HepG2 (cell line): ENCODE measurements around the gene CABLES2. TPM values are rescaled to one million over a fixed set of nuclear protein-coding genes. Genes with fewer than 3 reads are reported as not detected.
A peak's percentile ranks its signal among the peaks of the same experiment; 100 is the strongest.

Experiments used
- ARID4A ChIP-seq: sonication (generic); formaldehyde crosslinking; IDR thresholded peaks from 2 replicates; pipeline ENCODE4 v1.5.0; 2020; ENCODE audit warnings: mild to moderate bottlenecking, missing genetic modification reagents, borderline replicate concordance
- FOXK1 ChIP-seq: sonication (generic); formaldehyde crosslinking; IDR thresholded peaks from 2 replicates; pipeline ENCODE4 v1.4.0; 2020; ENCODE audit warnings: low read depth, missing genetic modification reagents, borderline replicate concordance
- HDAC1 ChIP-seq: sonication (generic); formaldehyde crosslinking; IDR thresholded peaks from 2 replicates; pipeline ENCODE4 v1.5.1; 2020; ENCODE audit warnings: mild to moderate bottlenecking, missing genetic modification reagents
- KMT2A ChIP-seq: sonication (generic); formaldehyde crosslinking; IDR thresholded peaks from 2 replicates; pipeline ENCODE4 v1.4.0; 2020; ENCODE audit warnings: missing genetic modification reagents
- SAFB2 ChIP-seq: sonication (generic); formaldehyde crosslinking; IDR thresholded peaks from 2 replicates; pipeline ENCODE4 v1.5.1; 2020; ENCODE audit warnings: missing genetic modification reagents, low read depth, mild to moderate bottlenecking, borderline replicate concordance
- ZNF557 ChIP-seq: sonication (generic); formaldehyde crosslinking; IDR thresholded peaks from 2 replicates; pipeline ENCODE4 v1.4.0; 2020; ENCODE audit warnings: missing genetic modification reagents
- ZNF761 ChIP-seq: sonication (generic); formaldehyde crosslinking; conservative IDR thresholded peaks from 2 replicates; pipeline ENCODE4 v1.4.0; 2020; ENCODE audit warnings: mild to moderate bottlenecking, missing genetic modification reagents
- polyA plus RNA-seq, 8 experiments: library from polyadenylated mRNA; depleted of rRNA in 3 of 8; stranded (reverse) in 7 of 8; unstranded in 1 of 8; fragments of >200 nt; fragmentation: Illumina TruSeq in 4 of 8; extraction: Trizol in 4 of 8; gene quantifications; 2 replicates each; pipeline versions ENCODE4 v1.2.1 to v1.2.3, GENCODE V29; 2011 to 2016; ENCODE audit warnings: low read depth in 4 of 8, missing spikeins in 1 of 8, mixed read lengths in 1 of 8; ENCODE audit not compliant: insufficient read depth in 1 of 8
- total RNA-seq, 5 experiments: library from RNA; depleted of rRNA; stranded (reverse); fragments of >200 nt; fragmentation: Illumina TruSeq; extraction: Trizol; gene quantifications; 2 replicates each; pipeline ENCODE4 v1.2.3, GENCODE V29; 2016; ENCODE audit warnings: low read depth in 1 of 5
- TF ChIP-seq, protein P1 (sequence below): sonication (generic); formaldehyde crosslinking; IDR thresholded peaks from 2 replicates; pipeline ENCODE4 v1.4.0; 2020; ENCODE audit warnings: missing genetic modification reagents, borderline replicate concordance
- TF ChIP-seq, protein P2 (sequence below): sonication (generic); formaldehyde crosslinking; IDR thresholded peaks from 2 replicates; pipeline ENCODE4 v1.5.0; 2020; ENCODE audit warnings: mild to moderate bottlenecking, missing genetic modification reagents, borderline replicate concordance

CABLES2 gene
- total and polyA plus RNA-seq, 2 of the 13 experiments (the other 11 are each of a cell fraction or from before 2014, with no cell fraction given) = 5.2 to 9.7 TPM

DNA sequence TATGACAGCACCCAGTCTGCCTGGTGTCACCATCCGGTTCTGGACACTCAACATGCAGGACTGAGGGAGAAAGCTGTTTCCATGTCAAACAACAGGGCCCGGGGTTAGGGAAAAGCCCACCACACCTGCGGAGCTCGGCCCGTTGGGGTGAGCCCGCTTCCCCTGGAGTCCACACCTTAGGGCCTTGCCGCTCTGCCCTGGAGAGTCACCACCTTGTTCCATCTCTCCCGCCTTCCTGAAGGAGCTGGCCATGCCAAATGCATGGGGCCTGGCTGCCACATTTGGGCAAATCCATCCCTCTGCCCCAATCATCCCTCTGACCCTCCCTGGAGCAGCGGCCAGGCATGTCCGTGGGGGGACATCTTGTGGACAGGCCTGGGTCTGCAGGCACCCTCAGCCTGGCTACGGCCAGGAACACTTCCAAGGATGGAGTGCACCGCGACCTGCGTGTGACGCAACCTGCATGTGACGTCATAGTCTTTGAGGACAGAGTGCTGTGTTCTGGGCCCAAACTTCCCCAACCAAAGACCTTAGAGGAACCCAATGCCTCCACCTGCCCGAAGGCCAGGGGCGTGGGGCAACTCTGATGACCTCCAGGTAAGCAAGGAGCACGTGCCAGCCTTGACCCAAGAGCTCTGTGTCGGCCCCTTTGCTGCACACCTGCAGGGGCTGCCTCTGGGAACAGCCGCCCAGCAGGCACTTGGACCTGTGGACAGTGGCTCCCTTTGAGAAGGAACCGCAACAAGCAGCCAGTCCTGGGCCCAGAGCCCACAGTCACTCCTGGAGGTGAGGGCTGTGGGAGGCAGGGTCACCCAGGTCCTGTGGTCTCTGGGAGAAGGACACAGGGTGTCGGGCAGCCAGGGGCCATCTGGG lies 1.7 kb downstream of the CABLES2 start (continued):
- TF ChIP-seq ARID4A (CRISPR knock-in tag) = peak; percentile 34; the same call in 1 of the 2 replicates
- TF ChIP-seq HDAC1 (CRISPR knock-in tag) = peak; percentile 67
- TF ChIP-seq, protein P1, sequence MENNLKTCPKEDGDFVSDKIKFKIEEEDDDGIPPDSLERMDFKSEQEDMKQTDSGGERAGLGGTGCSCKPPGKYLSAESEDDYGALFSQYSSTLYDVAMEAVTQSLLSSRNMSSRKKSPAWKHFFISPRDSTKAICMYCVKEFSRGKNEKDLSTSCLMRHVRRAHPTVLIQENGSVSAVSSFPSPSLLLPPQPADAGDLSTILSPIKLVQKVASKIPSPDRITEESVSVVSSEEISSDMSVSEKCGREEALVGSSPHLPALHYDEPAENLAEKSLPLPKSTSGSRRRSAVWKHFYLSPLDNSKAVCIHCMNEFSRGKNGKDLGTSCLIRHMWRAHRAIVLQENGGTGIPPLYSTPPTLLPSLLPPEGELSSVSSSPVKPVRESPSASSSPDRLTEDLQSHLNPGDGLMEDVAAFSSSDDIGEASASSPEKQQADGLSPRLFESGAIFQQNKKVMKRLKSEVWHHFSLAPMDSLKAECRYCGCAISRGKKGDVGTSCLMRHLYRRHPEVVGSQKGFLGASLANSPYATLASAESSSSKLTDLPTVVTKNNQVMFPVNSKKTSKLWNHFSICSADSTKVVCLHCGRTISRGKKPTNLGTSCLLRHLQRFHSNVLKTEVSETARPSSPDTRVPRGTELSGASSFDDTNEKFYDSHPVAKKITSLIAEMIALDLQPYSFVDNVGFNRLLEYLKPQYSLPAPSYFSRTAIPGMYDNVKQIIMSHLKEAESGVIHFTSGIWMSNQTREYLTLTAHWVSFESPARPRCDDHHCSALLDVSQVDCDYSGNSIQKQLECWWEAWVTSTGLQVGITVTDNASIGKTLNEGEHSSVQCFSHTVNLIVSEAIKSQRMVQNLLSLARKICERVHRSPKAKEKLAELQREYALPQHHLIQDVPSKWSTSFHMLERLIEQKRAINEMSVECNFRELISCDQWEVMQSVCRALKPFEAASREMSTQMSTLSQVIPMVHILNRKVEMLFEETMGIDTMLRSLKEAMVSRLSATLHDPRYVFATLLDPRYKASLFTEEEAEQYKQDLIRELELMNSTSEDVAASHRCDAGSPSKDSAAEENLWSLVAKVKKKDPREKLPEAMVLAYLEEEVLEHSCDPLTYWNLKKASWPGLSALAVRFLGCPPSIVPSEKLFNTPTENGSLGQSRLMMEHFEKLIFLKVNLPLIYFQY (CRISPR knock-in tag) = peak; percentile 75; the same call in 1 of the 2 replicates
- no peak for TF ChIP-seq ZNF557 (CRISPR knock-in tag)
- 0 out of 2 replicates have a peak, but pooled peaks have one; percentile 44 for TF ChIP-seq SAFB2
- 0 out of 2 replicates have a peak, but pooled peaks have one; percentile 50 for TF ChIP-seq ZNF761 (CRISPR knock-in tag)
- peak; percentile 38; the same call in 1 of the 2 replicates for TF ChIP-seq FOXK1
- TF ChIP-seq, protein P2, sequence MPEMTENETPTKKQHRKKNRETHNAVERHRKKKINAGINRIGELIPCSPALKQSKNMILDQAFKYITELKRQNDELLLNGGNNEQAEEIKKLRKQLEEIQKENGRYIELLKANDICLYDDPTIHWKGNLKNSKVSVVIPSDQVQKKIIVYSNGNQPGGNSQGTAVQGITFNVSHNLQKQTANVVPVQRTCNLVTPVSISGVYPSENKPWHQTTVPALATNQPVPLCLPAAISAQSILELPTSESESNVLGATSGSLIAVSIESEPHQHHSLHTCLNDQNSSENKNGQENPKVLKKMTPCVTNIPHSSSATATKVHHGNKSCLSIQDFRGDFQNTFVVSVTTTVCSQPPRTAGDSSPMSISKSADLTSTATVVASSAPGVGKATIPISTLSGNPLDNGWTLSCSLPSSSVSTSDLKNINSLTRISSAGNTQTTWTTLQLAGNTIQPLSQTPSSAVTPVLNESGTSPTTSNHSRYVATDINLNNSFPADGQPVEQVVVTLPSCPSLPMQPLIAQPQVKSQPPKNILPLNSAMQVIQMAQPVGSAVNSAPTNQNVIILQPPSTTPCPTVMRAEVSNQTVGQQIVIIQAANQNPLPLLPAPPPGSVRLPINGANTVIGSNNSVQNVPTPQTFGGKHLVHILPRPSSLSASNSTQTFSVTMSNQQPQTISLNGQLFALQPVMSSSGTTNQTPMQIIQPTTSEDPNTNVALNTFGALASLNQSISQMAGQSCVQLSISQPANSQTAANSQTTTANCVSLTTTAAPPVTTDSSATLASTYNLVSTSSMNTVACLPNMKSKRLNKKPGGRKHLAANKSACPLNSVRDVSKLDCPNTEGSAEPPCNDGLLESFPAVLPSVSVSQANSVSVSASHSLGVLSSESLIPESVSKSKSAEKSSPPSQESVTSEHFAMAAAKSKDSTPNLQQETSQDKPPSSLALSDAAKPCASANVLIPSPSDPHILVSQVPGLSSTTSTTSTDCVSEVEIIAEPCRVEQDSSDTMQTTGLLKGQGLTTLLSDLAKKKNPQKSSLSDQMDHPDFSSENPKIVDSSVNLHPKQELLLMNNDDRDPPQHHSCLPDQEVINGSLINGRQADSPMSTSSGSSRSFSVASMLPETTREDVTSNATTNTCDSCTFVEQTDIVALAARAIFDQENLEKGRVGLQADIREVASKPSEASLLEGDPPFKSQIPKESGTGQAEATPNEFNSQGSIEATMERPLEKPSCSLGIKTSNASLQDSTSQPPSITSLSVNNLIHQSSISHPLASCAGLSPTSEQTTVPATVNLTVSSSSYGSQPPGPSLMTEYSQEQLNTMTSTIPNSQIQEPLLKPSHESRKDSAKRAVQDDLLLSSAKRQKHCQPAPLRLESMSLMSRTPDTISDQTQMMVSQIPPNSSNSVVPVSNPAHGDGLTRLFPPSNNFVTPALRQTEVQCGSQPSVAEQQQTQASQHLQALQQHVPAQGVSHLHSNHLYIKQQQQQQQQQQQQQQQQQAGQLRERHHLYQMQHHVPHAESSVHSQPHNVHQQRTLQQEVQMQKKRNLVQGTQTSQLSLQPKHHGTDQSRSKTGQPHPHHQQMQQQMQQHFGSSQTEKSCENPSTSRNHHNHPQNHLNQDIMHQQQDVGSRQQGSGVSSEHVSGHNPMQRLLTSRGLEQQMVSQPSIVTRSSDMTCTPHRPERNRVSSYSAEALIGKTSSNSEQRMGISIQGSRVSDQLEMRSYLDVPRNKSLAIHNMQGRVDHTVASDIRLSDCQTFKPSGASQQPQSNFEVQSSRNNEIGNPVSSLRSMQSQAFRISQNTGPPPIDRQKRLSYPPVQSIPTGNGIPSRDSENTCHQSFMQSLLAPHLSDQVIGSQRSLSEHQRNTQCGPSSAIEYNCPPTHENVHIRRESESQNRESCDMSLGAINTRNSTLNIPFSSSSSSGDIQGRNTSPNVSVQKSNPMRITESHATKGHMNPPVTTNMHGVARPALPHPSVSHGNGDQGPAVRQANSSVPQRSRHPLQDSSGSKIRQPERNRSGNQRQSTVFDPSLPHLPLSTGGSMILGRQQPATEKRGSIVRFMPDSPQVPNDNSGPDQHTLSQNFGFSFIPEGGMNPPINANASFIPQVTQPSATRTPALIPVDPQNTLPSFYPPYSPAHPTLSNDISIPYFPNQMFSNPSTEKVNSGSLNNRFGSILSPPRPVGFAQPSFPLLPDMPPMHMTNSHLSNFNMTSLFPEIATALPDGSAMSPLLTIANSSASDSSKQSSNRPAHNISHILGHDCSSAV (CRISPR knock-in tag) = no peak
- peak; percentile 59; the same call in 1 of the 2 replicates for TF ChIP-seq KMT2A
